ENCODE measurements around the gene PSME1.

Gene PSME1

DNA sequence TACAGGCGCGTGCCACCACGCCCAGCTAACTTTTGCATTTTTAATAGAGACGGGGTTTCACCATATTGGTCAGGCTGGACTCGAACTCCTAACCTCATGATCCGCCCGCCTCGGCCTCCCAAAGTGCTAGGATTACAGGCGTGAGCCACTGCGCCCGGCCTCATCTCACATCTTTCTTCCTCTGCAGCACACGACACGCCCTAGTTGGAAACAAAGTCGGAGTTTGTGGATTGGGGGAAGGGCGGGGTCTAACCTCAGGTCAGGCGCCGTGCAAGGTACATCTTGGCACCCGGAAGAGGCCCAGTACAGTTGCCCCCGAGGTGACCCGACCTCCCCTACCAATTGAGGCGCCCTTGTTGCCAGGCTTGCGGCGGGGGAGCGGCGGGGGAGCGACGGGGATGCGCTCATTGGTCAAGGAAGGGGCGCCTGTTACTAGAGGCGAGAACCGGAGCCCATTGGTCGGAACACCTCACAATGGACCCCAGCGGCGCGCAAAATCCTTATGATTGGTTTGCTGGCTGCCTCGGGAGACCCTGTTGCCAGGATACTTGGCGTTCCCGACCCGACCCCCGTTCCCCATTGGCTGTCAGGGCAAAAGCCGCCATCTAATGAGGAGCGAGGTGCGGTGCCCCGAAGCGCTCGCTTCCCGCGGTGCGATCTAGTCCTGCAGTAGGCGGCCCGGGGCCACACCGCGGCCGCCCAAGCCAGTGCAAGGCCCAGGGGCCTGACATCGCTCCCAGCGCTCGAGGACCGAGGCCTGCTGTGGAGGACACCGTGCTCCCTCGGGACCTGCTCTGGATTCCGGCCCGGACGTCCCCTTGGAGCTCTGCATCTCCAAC lies 35.6 kb downstream of the PSME1 start, which contains the start of gene REC8:
Gene REC8, plus strand, starts transcription at position 659 of the 839 bp plus-strand sequence. CDS start 473 bp downstream, outside the sequence.
- ChIA-PET POLR2A (interaction anchor here (0.6 to 1.0 kb wide), 6 partner anchors 11 to 1139 kb away, joined by 4 to 11 read pairs (median 6); partner anchors contain the start of gene IRF9), CTCF (interaction anchor here (1.2 to 5.4 kb wide), 4 partner anchors 11 to 70 kb away, joined by 3 to 38 read pairs (median 4); partner anchors contain the start of genes IRF9, PSME2 and TINF2)
- peak; percentile 91 for DNase-seq (ENCODE audit: extremely low spot score)
- TF ChIP-seq, protein P1, sequence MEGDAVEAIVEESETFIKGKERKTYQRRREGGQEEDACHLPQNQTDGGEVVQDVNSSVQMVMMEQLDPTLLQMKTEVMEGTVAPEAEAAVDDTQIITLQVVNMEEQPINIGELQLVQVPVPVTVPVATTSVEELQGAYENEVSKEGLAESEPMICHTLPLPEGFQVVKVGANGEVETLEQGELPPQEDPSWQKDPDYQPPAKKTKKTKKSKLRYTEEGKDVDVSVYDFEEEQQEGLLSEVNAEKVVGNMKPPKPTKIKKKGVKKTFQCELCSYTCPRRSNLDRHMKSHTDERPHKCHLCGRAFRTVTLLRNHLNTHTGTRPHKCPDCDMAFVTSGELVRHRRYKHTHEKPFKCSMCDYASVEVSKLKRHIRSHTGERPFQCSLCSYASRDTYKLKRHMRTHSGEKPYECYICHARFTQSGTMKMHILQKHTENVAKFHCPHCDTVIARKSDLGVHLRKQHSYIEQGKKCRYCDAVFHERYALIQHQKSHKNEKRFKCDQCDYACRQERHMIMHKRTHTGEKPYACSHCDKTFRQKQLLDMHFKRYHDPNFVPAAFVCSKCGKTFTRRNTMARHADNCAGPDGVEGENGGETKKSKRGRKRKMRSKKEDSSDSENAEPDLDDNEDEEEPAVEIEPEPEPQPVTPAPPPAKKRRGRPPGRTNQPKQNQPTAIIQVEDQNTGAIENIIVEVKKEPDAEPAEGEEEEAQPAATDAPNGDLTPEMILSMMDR (IDR thresholded peaks at IDR 0.05; ENCODE audit: control extremely low read depth, extremely low read depth, low read depth, missing control alignments) = no peak

DNA sequence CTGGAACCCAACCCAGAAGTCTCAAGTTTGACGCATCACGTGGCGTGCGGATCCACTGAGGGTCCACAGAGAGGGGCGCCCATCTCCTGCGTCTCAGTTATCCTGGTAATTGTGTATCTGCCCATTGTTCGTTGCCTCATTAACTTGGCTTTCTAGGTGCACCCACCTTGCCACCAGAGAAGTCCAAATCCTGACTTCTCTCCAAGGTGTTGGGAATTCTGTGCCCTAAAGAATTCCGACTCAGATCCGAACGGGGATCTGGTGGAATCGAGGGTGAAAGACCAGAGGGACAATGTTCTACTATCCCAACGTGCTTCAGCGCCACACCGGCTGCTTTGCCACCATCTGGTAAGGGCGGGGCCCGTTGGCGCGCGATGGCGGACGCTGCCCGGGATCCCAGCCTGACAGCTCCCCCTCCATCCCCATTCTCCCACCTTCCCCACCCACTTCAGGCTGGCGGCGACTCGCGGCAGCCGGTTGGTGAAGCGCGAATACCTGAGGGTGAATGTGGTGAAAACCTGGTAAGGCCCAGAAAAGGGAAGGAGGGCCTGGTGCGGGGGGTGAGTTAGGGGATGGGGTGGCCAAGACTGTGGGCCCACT lies 36.4 kb downstream of the PSME1 start:
- no peak for DNase-seq (ENCODE audit: extremely low spot score)
- POLR2A ChIA-PET = interaction anchor here (1.1 to 1.4 kb wide), 3 partner anchors 11 to 36 kb away, joined by 3 to 4 read pairs (median 3); partner anchors contain the start of genes IRF9 and PSME1

DNA sequence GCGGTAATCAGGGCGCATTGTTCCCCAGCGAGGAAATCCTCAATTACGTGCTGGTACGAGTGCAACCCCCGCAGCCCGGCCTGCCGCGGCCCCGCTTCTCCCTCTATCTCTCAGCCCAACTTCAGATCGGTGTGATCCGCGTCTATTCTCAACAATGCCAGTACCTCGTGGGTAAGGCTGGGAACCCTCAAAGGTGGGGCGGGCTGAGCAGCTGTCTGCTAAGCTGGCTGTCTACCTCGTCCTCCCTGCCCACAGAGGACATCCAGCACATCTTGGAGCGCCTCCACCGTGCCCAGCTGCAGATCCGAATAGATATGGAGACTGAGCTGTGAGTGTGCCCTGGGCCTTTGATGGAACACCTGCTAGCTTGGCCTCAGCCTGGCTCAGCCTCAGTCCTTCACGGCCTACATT lies 36.9 kb downstream of the PSME1 start:
- TF ChIP-seq, protein P1 (IDR thresholded peaks at IDR 0.05; ENCODE audit: control extremely low read depth, extremely low read depth, low read depth, missing control alignments) = no peak
- DNase-seq (ENCODE audit: extremely low spot score) = no peak
- POLR2A ChIA-PET = interaction anchor here (0.9 to 1.4 kb wide), 4 partner anchors 10 to 37 kb away, joined by 3 to 4 read pairs (median 3); partner anchors contain the start of genes IRF9 and PSME1
- CTCF ChIA-PET = interaction anchor here (1.1 to 5.4 kb wide), 4 partner anchors 12 to 125 kb away, joined by 3 to 38 read pairs (median 4); partner anchors contain the start of genes IRF9 and PSME2

More for the DNA sequence above, 36.4 kb downstream of the PSME1 start:
- CTCF ChIA-PET = interaction anchor here (1.1 to 5.4 kb wide), 4 partner anchors 11 to 81 kb away, joined by 3 to 38 read pairs (median 4); partner anchors contain the start of genes IRF9, PSME2 and TINF2
- TF ChIP-seq, protein P1 (IDR thresholded peaks at IDR 0.05; ENCODE audit: control extremely low read depth, extremely low read depth, low read depth, missing control alignments) = no peak

DNA sequence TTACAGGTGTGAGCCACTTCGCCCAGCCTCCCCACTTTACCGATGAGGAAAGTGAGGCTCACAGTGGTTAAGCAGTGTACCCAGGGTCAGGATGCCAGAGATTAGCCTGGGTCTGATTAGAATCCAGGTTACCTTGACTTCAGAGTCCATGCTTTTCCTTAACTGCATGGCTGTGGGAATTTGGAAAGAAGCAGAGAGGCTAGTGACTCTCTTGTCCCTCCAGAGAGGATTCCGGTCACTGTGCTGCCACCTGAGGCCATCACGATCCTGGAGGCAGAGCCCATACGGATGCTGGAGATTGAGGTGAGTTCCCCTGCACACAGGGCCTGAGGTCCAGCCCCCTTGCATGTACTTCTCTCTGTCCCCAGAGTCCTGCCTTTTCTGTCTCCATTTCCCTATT lies 40.6 kb downstream of the PSME1 start:
- TF ChIP-seq, protein P1 (IDR thresholded peaks at IDR 0.05; ENCODE audit: control extremely low read depth, extremely low read depth, low read depth, missing control alignments) = no peak
- DNase-seq (ENCODE audit: extremely low spot score) = no peak
- ChIA-PET CTCF (interaction anchor here (0.9 to 1.8 kb wide), 2 partner anchors 15 to 35 kb away, joined by 3 to 10 read pairs; partner anchors contain the start of genes EMC9 and IRF9), POLR2A (no interaction called here)

DNA sequence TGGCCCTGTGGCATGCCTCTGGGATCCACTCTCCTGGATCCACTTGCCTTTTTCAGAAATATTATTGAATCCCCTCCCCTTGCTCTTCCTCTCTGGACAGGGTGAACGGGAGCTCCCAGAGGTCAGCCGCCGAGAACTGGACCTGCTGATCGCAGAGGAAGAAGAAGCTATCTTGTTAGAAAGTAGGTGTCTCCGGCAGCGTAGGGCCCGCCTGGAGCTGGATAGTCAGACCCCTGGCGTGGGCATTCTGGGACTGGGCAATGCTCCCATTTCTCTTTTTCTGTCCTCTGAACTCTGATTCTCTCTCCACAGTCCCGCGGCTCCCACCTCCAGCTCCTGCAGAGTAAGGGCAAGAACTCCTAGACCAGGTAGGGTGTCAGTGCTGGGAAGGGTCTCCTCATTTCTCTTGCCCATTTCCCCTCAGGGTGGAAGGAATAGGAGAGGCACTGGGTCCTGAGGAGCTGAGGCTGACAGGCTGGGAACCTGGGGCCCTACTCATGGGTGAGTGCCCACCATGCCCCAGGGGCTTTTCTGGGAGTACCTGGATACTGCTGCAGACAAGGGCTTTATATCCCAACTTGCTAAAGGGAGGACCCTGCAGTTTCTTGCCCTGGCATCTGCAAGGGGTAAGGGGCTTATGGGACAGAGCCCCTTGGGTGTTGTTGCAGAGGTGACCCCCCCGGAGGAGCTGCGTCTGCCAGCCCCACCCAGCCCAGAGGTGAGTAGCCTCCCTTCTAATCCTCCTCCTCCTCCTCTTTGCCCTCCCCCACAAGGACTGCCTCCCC lies 41.2 kb downstream of the PSME1 start:
- ChIA-PET POLR2A (interaction anchor here (0.5 kb wide), 1 partner anchor 15 kb away, joined by 3 read pairs; no protein-coding TSS in a partner anchor), CTCF (interaction anchor here (0.9 to 1.8 kb wide), 4 partner anchors 8 to 36 kb away, joined by 3 to 10 read pairs (median 4); partner anchors contain the start of genes EMC9 and IRF9)
- TF ChIP-seq, protein P1 (IDR thresholded peaks at IDR 0.05; ENCODE audit: control extremely low read depth, extremely low read depth, low read depth, missing control alignments) = no peak
- no peak for DNase-seq (ENCODE audit: extremely low spot score)
